GM18520 (cell line): ENCODE results near the gene KHNYN.
"Not testable (repeated sequence)": the region's sequence is repeated elsewhere in the genome, so short reads cannot be mapped to it uniquely, and the experiment has no call there.

Experiments
- ATAC-seq: cut with Tn5 transposase; IDR thresholded peaks from one replicate; pipeline ENCODE4 v1.9.1; 2021; ENCODE audit not compliant: unreplicated experiment

KHNYN gene

DNA sequence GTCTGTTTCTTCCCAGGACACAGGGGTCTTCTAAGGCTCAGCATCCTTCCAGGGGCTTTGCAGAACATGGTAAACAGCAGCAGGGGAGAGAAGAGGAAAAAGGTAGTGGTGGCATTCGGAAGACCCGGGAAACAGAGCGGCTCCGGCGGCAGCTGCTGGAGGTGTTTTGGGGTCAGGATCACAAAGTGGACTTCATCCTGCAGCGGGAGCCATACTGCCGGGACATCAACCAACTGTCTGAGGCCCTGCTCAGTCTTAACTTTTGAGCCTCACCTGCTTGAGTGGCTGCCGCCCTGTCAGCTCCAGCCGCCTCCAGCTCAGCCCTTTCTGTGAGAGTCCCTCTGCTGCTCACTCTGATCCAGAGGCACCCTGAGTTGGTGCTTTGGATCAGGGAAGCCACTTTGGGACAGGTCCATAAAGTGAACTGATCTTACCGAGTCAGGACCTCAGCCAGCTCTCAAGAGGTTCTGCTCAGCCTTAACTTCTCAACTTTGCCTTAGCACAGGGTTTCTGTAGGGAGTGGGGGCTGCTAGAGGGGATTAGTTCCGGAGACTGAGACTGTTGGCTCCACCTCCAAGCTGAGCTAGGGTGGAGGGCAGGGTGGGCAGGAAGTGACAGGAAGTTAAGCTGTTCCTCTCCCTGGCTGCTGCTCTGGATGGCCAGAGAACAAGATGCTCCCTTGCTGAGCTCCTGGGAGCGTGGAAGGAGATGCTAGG is 7.4 kb downstream of the KHNYN start:
- ATAC-seq = no peak

DNA sequence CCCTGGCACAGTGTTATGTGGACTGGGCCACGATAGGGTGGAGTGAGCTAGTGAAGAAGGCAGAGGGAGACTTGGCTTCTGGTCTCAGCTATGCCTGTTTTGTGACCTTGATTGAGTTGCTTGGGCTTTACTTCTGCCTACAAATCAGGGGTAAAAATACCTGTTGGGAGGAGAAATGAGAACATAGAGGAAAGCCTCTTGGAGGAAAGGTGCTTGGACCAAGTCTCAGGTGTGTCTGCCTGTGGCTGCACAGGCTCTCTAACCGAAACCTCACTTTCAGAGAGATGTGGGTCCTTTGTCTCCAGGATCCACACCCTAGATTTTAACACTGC is 7.9 kb downstream of the KHNYN start:
- ATAC-seq = no peak

DNA sequence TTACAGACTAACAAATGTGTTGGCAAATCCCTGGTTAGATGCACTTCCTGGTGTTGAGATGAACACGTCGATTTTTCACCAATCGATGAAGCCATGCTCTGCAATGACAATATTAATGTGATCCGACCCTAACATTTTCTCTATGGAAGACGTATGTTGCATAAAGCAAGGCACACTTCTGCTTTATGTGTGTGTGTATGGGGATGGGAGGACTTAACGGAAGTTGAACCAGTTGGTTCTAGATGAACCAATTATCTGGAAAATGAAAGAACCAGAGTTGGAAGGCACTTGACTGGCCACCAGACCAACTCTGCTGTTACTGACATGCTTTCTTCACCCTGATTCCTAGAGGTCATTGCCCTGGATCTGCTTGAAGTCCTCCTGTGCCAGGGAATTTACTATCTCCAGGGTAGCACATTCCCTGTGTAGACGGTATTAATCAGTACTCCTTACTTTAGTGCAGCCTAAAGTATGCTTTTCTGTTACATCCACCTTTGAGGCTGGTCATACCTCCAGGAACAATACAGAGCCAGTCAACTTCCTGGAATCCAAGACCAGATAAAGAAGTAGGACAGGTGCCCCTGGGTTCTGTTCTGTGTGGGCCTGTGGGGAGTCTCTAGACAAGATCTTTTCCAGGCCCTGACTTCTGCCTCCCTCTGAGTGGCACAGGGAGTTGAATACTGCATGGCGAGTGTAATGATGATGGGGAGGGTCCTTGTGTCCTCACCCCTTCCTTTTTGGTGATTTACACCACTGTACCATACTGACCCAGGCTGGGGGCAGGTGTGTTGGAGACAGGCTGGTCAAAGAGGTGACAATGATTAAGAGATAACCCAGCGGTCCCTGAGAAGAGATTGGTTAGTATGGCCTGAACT is 8.7 kb downstream of the KHNYN start:
- ATAC-seq = no peak

DNA sequence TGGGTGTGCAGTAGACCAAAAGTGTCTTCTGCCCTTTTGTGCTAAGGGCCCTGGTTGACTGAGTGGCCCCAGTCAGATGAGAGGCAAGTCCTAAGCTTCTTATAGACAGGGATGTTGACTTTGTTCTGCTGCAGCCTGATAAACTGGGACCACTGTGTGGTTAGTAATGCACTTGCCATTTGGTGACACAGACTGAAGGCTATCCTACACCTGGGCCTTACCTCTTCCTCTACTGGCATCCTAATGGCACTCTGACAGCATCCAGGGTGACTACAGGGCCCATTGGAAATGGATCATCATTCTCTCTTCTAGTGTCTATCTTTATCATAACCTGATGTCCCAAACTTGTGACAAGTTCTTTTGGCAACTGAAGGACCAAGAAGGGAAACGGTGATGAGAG is 9.5 kb downstream of the KHNYN start:
- no peak for ATAC-seq

DNA sequence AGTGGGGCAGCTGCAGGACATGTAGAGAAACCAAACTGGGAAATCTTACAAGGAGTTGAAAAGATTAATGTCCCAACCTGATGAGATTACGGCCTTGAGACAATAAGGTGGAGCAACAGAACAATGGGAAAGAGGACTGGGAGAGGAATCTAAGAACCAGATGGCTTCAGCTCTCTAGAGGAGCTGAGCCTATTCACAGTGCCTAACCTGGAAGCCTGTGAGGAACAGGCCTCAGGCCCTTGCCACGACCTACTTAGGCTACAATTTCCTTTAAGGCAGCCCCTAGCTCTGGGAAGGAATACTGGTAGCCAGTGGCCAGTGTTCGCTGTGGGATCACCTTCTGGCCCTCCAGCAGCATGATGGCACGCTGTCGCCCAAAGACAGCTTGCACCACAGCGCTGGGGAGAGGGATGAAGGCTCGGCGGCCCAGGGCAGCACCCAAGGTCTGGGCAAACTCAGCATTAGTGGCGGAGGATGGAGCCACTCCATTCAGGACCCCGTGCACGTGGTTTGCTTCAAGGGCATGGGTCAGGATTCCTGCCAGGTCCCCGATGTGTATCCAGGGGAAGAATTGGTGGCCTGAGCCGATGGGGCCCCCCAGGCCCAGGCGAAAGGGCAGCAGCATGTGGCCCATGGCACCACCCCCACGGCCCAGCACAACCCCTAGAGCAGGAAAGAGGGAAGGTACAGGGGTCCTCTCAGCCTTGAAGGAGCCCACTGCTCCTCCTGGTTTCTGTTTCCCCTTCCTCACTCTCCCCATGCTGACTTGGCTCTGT is 10.3 kb downstream of the KHNYN start:
- ATAC-seq = no peak

DNA sequence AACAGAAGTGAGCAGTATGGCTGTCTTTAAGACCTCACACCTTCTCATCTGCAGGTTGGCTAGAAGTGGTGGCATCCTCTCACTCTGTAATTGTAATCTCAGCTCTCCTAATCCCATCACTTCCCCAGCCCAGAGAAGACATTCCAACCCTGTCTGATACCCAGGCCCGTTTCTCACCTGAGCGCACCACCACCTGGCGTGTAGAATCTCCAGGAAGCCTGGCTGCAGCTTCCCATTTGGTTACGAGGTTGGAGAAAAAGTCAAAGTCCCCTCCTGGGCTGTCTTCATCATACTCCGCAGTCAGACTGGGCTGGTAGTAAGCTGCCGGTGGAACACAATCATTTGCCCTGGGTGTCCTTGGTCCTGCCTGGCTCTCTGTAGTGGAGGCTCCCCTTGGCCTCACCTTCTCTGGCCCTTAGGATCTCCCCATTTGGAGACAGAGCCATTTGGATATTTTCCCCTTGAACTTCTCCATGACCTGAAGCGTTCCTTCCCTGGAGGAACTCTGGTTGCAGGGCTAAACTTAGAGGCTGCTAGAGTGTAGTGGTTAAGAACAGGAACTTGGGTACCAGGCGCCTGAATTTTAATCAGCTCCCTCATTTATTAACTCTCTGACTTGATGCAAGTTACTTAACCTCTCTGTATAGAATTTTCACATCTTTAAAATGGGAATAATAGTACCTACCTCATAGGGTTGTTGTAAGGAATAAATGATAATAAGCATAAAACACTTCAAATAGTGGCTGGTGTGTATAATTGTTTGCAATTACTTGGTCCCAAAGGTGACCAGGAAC is 11.0 kb downstream of the KHNYN start:
- ATAC-seq = no peak

DNA sequence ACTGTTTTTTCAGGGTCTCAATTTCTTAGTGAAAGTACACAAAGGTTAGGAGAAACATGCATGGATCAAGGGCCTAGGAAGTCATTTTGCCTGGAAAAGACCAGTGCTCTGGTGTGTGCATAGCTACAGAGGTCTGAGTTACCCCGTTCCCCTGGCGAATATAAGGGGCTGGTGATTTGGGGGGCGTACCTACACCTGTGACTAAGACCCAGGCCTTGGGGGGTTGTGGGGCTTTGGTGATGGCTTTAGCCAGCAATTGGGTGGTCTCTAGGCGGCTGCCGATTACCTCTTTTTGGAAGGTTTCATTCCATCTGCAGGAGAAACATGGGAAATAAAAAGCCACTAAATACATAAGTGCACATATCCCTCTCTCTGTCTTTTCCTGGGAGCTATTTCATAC is 11.7 kb downstream of the KHNYN start:
- no peak for ATAC-seq

DNA sequence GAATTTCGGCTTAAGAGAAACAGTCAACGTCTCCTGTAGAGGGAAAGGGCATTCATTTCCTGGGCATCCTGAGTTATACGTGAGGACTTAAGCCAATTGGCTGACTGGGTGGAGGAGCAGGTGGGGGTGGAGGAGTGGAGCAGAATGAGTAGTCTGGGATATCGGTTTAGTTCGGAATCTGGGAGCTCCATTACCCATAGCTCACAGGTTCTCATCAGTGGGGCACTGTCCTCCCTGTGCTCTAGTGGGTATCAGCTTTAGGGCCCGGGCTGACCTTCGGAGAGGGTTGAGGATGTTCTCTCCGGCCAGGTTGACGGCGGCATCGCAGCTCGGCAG is 12.1 kb downstream of the KHNYN start:
- no peak for ATAC-seq

DNA sequence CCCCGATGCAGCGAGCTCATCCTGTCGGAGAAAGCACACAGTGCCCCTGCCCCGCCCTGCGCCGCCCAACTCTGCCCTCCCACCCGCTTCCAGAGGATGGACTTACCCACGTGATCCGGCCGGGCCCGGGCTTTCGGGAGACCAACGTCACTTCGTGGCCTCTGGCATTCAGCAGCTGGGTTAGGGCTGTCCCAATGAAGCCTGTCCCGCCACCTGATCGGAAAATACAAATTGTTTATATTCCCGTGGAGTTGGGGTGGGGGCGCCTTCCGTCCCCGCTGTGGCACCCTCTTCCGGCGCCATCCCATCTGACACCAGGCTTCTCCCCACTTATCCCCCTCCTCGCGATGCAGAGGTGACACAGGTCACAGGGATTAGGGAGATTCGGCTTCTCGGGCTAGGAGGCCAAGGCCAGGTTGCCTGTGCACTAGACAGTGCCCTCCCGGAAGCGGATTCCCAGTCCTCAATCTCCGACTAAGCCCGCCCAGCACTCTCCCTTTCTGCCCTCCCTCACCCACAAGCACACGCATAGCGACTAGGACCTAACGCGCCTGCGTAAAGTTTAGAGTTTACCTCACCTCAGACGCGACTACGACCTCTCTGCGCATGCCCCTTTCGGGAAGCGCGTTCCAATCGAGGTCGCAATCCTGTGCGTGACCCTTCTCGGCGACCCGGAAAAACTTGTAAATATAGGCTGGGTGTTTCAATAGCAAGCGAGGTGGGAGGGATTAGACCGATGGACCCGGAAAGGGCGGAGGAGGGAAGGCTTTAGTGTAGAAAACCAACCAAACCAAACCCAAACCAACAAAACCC is 12.7 kb downstream of the KHNYN start, which contains the start of gene SDR39U1:
SDR39U1 (minus strand) TSS at position 537 of the 813 bp plus-strand sequence; CDS start at position 530, 7 bp downstream.
- ATAC-seq = peak; percentile 89

DNA sequence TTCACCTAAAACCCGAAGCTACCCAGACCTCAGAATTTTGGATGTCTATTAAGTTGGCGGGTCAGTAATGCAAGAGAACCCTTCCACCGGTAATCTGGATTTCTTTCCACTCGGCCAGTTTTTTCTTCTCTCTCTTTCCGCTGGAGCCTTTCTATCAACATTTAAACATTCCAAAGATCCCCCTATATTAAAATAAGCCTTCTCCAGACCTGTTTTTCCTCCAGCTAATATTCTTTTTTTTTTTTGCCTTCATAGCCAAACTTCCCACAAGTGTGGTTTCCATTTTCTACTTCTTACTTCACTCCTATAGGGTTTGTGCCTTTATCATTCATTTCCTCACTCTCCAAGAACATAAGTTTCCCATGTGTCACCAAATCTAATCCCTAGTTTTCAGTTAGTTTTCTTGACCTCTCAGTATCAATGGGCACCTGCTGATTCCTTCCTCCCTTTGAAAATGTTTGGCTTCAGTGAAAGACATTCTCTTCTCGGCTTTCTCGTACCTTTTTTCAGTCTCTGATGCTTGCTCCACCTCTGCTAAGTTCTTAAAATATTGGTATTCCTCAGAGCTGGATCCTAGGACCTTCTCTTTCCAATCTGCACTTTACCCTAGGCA is 13.4 kb downstream of the KHNYN start:
- no peak for ATAC-seq

DNA sequence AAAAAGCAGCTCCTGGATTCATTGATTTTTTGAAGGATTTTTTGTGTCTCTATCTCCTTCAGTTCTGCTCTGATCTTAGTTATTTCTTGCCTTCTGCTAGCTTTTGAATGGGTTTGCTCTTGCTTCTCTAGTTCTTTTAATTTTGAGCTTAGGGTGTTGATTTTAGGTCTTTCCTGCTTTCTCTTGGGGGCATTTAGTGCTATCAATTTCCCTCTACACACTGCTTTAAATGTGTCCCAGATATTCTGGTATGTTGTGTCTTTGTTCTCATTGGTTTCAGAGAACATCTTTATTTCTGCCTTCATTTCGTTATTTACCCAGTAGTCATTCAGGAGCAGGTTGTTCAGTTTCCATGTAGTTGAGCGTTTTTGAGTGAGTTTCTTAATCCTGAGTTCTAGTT is 21.1 kb downstream of the KHNYN start:
- not testable (repeated sequence) for ATAC-seq

DNA sequence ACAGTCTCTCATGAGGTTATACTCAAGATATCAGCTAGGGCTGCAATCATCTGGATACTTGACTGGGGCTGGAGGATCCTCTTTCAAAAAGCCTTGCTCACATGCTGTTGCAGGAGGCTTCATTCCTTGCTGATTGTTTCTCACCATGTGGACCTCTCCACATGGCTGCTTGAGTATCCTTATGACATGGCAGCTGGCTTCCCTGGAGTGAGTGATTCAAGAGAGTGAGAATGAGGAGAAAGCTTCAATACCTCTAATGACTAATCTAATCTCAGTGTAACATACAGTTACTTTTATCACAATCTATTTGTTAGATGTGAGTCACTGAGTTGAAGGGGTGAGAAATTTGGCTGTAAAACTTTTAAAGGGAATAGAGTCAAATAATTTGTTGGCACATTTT is 27.2 kb downstream of the KHNYN start:
- no peak for ATAC-seq

DNA sequence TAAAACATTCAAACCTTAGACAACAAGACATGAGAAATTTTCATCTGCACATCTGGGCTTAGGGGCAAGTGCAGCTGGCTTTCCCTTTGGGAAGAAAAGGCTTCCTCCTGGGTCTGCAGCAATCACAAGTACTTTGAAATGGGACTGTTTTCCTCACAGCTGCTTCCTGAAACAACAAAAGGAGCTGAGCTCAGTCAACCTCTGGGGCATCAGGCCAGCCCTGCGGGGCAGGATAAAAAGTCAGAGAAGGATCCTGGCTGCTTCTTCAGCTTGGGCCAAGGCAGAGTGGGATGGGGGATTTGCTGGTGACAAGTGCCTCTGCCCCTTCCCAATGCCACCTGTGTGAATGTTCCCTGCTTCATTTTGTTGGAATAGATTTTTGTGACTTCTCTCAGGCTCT is 29.0 kb downstream of the KHNYN start:
- ATAC-seq = no peak

DNA sequence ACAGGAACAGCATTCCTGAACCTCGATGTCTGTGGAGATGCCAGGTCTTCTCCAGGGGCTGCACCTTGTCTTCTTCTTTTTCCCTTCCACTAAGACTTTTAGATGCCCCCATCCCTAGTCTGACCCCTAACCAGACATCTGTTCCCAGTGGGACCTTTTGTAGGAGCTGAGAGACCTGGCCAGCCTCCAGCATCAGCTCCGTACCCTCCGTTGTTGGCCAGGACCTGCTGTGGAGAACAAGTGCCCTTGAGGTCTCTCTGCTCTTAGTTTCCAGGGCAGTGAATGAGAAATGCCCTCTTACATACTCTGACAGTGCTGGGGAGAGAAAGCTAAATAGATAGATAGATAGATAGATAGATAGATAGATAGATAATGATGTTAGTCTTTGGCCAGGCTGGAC is 29.6 kb downstream of the KHNYN start:
- no peak for ATAC-seq

DNA sequence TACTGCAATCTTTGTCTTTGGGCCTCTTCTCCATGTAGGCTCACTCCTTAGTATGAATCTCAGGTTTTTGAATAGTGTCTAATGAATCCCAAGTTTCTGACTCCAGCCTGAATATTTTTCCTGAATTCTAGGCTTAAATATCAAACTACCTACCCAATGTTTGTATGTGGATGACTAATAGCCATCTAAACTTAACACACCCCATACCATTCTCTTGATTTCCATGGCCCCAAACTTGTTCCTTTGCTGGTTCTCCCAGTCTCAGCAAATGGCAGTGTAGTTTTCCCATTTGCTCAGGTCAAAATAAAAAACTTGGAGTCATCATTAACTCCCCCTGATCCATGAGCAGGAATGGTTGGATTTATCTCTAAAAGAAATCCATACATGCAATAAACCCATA is 31.6 kb downstream of the KHNYN start:
- ATAC-seq = no peak

DNA sequence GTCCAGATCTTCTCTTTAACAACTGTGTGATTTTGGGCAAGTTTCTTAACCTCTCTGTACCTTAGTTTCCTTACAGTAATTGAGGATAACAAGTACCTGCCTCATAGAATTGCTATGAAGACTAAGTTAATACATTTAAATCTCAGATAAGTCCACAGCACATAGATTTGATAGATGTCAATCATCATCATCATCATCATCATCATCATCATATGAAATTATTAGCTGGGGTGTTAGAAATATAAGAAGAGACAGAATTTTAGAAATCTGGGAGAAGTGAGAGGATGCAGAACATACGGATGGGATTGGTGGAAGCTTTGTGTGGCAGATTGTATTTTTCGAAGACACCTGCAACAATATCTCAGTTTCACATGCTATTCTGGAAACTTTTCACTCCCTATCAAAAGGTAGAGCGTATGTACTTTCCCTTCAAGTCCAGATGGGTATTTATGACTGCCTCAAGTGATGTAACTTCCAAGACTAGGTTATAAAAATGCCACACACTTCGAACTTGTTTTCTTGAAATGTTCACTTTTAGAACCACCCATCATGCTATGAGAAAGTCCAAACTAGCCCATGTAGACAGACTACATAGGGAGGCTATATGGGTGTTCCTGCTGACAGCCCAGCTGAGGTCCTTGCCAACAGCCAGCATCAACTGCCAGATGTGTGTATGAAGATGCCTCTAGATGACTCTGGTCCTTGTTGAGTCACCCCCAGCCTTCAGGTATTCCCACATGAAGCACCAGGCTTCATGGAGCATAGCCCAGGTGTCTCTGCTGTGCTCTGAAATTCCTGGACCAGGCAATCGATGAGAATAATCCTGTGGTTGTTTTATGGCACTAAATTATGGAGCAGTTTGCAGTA is 33.5 kb downstream of the KHNYN start:
- ATAC-seq = no peak

DNA sequence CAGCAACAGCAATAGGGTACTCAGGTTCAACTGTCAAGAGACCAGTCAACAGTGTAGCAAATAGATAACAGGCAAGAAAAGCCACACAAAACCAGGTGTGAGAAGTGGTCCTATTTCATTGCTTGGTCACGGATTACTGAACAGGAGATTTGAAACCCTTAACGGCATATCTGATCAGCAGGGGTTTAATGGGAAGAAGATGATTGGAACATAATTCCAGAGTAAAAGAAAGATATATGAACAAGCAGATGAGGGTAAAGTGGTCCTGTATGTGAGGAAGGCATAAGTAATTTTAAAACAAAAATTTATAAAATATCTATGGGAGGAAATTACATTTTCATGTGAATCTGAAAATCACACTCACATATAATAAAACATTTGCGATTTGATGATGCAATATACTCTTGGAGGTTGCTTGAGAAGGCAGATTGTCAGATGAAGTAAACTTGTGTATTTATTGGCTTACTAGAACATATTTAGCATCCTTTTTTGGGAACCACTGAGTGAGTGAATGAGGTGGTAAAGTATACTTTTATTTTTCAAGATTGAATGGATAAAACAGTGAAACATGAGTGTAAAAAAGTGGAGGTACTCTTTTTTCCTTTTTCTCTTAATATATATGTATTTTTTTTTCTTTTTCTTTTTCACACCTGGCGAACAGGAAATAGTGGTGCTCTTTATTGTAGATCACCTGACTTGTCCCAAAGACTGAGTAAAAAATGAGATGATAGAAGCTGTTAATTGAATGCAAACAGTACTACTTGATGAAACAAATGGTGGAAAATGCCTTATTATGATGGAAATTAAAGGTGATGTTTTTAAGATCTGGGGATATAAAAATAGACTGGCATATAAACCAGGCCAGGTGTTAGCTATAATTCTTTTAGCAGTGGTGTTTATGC is 34.4 kb downstream of the KHNYN start:
- no peak for ATAC-seq

DNA sequence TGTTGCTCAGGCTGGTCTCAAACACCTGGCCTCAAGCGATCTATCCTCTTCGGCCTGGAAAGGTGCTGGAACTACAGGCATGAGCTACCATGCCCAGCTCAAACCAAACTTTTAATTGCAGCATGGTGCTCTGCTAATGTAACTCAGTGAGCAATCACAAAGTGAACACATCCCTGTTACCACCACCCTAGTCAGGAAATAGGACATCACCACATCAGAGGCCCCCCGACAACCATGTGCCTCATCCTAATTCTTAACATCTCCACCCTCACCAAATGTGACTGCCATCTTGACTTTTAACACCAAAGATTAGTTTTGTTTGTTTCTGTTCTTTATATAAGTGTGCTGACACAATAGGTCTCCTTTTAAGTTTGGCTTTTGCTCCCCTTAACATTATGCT is 35.6 kb downstream of the KHNYN start:
- ATAC-seq = no peak
